Effector memory CD4-positive, alpha-beta T cell (primary cell): Measurements from ENCODE around the gene DNAH14.
"Not testable (repeated sequence)": the region's sequence is repeated elsewhere in the genome, so short reads cannot be mapped to it uniquely, and the experiment has no call there.

ENCODE experiments used
- DNase-seq, 3 donors: peaks; one replicate each; pipeline ENCODE4 v3.0.0-alpha.2; 2020
- H3K27ac ChIP-seq: 2 replicates; pipeline ENCODE4 v1.7.0; 2013; ENCODE audit warnings: mild to moderate bottlenecking, low read length, moderate library complexity; ENCODE audit not compliant: insufficient read depth, poor library complexity, severe bottlenecking
- H3K27me3 ChIP-seq: replicated peaks from 2 replicates; pipeline ENCODE4 v1.7.0; 2013; ENCODE audit warnings: mild to moderate bottlenecking, low read length; ENCODE audit not compliant: insufficient read depth, control insufficient read depth, poor library complexity, severe bottlenecking
- H3K36me3 ChIP-seq: 2 replicates; pipeline ENCODE4 v1.7.0; 2013; ENCODE audit warnings: mild to moderate bottlenecking, low read length, moderate library complexity; ENCODE audit not compliant: control insufficient read depth, insufficient read depth
- H3K4me1 ChIP-seq: 2 replicates; pipeline ENCODE4 v1.7.0; 2013; ENCODE audit warnings: low read length, mild to moderate bottlenecking; ENCODE audit not compliant: control insufficient read depth, insufficient read depth, poor library complexity, severe bottlenecking
- H3K4me3 ChIP-seq: 2 replicates; pipeline ENCODE4 v1.7.0; 2013; ENCODE audit warnings: low read length, low read depth, mild to moderate bottlenecking; ENCODE audit not compliant: insufficient read depth, poor library complexity, severe bottlenecking
- H3K9me3 ChIP-seq: 2 replicates; pipeline ENCODE4 v1.7.0; 2013; ENCODE audit warnings: mild to moderate bottlenecking, low read length, moderate library complexity; ENCODE audit not compliant: control insufficient read depth

Gene DNAH14

DNA sequence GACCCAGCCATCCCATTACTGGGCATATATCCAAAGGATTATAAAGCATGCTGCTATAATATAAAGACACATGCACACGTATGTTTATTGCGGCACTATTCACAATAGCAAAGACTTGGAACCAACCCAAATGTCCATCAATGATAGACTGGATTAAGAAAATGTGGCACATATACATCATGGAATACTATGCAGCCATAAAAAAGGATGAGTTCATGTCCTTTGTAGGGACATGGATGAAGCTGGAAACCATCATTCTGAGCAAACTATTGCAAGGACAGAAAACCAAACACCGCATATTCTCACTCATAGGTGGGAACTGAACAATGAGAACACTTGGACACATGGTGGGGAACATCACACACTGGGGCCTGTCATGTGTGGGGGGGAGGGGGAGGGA lies 457.4 kb downstream of the DNAH14 start:
- DNase-seq, H3K4me1 ChIP-seq, H3K4me3 ChIP-seq: not testable (repeated sequence)

DNA sequence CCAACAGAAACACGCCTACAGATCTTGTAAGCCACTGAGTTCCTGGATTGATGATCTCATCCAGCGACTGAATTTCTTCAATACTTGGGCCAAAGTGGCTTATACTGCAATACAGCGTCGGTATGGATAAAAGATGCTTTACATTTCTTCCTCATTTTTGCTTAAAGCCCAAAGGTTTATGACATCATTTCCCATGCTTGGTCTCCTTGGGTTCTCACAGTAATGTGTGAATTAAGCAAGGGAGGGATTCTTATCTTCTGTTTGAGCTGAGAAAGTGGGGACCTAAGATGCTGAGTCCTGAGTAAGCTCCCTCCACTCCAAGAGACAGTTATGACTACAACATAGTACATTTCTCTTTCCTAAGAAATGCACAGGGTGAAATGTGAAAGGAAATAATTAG lies 458.9 kb downstream of the DNAH14 start:
- Histone ChIP-seq H3K36me3 (no peaks in the 10 kb centered on the region), H3K9me3 (no peaks in the 10 kb centered on the region), H3K27ac (no peak overlapping the region), H3K27me3 (no peaks in the 10 kb centered on the region), H3K4me3 (no peak overlapping the region), H3K4me1 (no peaks in the 10 kb centered on the region)
- no peak for DNase-seq

More for the DNA sequence above, 457.4 kb downstream of the DNAH14 start:
- H3K27me3 ChIP-seq, H3K36me3 ChIP-seq, H3K27ac ChIP-seq, H3K9me3 ChIP-seq: not testable (repeated sequence)

- DNase-seq = no peak
- H3K4me3 ChIP-seq = no peak overlapping the region
- H3K27me3 ChIP-seq = no peaks in the 10 kb centered on the region
- no peaks in the 10 kb centered on the region for H3K36me3 ChIP-seq
- H3K4me1 ChIP-seq = no peaks in the 10 kb centered on the region
- H3K9me3 ChIP-seq = no peaks in the 10 kb centered on the region
- H3K27ac ChIP-seq = no peak overlapping the region
These were observed 460.4 kb downstream of the DNAH14 start for GRCh38 chr1:225389843-225390242.

- Histone ChIP-seq H3K27me3 (no peaks in the 10 kb centered on the region), H3K4me3 (no peak overlapping the region), H3K9me3 (no peaks in the 10 kb centered on the region), H3K4me1 (no peaks in the 10 kb centered on the region), H3K36me3 (peaks cover 11% of the 10 kb centered on the region), H3K27ac (no peak overlapping the region)
- DNase-seq = no peak
These were observed 466.9 kb downstream of the DNAH14 start for GRCh38 chr1:225396357-225396756.

DNA sequence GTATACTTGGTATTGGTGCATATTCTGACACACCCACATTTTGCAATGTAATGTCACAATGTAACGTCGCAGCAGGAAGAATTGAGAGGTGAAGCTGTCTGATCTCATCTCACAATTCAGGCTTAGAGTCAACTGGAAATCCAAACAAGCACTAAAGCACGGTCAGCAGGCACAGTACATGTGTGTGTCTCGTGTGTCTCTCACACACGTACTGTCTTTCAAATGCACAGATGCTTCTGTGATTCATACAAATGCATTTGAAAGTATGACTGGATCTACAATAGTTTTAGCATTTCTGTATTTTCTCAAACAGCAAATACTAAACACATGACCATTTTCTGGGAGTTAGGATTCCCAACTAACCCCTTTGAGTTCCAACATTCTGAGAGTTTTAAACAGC lies 471.5 kb downstream of the DNAH14 start:
- no peaks in the 10 kb centered on the region for H3K9me3 ChIP-seq
- H3K4me3 ChIP-seq = no peak overlapping the region
- no peak overlapping the region for H3K27ac ChIP-seq
- no peaks in the 10 kb centered on the region for H3K27me3 ChIP-seq
- DNase-seq = no peak
- no peaks in the 10 kb centered on the region for H3K4me1 ChIP-seq
- peaks cover 44% of the 10 kb centered on the region for H3K36me3 ChIP-seq

DNA sequence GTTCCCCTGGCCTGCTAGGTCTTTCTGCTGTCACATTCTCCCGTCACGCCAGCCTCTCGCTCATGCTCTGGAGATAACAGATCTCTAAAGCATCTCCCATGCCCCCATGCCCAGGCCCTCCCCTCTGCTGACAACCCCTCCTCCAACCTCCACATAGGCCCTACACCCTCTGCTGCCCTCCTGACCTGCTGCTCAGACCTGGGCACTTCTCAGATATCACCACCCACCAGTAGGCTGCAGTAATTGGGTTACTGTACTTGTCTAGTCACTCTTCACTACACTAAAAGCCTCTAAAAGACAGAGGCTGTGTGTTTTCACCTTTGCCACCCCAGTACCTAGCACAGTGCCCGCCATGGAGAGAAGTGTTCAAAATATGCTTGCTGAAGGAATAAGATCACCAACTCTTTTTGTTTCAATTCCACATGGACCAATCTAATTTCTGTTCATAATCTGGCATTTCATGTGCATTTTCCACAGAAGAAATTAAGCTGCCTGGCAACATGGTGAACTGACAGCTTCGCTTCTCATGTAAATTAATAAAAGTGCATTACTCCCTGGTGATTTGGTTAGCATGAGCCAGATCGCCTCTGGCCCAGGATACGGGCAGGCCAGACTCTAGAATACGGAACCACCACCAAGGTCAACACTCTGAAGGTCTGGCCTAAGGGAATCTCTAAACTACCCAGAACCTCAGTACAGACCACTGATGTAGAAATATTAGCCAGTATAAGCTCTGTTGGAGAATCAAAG lies 477.7 kb downstream of the DNAH14 start:
- Histone ChIP-seq H3K36me3 (peaks cover 83% of the 10 kb centered on the region), H3K4me3 (no peak overlapping the region), H3K4me1 (no peaks in the 10 kb centered on the region)

DNA sequence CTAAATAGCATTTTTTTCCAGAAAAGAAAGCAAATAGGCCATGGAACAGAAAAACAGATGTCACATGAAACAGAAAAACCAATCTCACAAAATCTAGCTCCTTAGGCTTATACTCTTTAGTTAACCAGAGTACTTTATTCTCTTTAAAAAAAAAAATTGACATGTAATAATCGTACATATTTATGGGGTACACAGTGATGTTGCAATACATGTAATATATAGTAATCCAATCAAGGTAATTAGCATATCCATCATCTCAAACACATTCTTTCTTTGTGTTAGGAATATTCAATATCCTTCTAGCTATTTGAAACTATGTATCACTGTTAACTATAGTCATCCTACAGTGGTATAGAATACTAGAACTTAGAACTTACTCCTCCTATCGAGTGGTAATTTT lies 478.3 kb downstream of the DNAH14 start:
- Histone ChIP-seq H3K4me1 (no peaks in the 10 kb centered on the region), H3K4me3 (no peak overlapping the region), H3K27me3 (no peaks in the 10 kb centered on the region), H3K27ac (no peak overlapping the region), H3K36me3 (peaks cover 82% of the 10 kb centered on the region), H3K9me3 (no peaks in the 10 kb centered on the region)
- no peak for DNase-seq

More for the DNA sequence above, 477.7 kb downstream of the DNAH14 start:
- Histone ChIP-seq H3K9me3 (no peaks in the 10 kb centered on the region), H3K27ac (no peak overlapping the region), H3K27me3 (no peaks in the 10 kb centered on the region)
- no peak for DNase-seq

GRCh38 chr1:225408249-225408648 lies 478.8 kb downstream of the DNAH14 start:
- H3K9me3 ChIP-seq = no peaks in the 10 kb centered on the region
- no peak overlapping the region for H3K27ac ChIP-seq
- H3K36me3 ChIP-seq = peaks cover 82% of the 10 kb centered on the region
- no peaks in the 10 kb centered on the region for H3K27me3 ChIP-seq
- no peaks in the 10 kb centered on the region for H3K4me1 ChIP-seq
- DNase-seq = no peak
- no peak overlapping the region for H3K4me3 ChIP-seq

DNA sequence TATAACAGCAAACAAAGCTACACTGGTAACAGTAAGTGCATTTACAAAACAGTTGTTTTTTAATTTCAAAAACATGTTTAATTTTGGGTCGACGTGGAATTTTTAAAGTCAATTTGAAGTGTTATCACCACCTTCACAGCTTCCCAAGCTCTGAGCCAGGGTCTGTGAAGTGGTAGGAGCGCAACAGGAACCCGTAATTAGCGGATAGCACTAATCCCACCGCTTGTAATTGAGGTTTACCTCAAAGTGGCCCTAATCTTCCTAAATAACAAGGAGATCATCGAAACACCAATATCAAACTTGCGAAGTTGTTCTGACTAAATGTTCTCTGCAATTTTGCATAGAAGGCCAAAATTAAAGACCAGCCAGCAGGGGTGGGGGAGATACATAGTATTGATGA lies 479.6 kb downstream of the DNAH14 start:
- Histone ChIP-seq H3K4me1 (no peaks in the 10 kb centered on the region), H3K27ac (no peak overlapping the region), H3K36me3 (peaks cover 85% of the 10 kb centered on the region), H3K27me3 (no peaks in the 10 kb centered on the region), H3K9me3 (no peaks in the 10 kb centered on the region), H3K4me3 (no peak overlapping the region)
- DNase-seq = no peak

- Histone ChIP-seq H3K27me3 (no peaks in the 10 kb centered on the region), H3K4me1 (no peaks in the 10 kb centered on the region), H3K27ac (no peak overlapping the region), H3K9me3 (no peaks in the 10 kb centered on the region), H3K4me3 (no peak overlapping the region), H3K36me3 (peaks cover 83% of the 10 kb centered on the region)
- DNase-seq = no peak
These were observed 480.6 kb downstream of the DNAH14 start for GRCh38 chr1:225410036-225410435.
